Hepatocyte (in vitro differentiated cells): Measurements from ENCODE around the gene CILP. TPM values are rescaled to one million over a fixed set of nuclear protein-coding genes. Genes with fewer than 3 reads are reported as not detected.
"Not testable (repeated sequence)": the region's sequence is repeated elsewhere in the genome, so short reads cannot be mapped to it uniquely, and the experiment has no call there.

Experiments
- DNase-seq: peaks from one replicate; pipeline ENCODE4 v3.0.0-alpha.2; 2016; ENCODE audit warnings: low spot score
- H2AFZ ChIP-seq: fragments of 200-600 bp; sonication (generic); 2 replicates; pipeline ENCODE4 v1.6.0; 2016; ENCODE audit warnings: antibody characterized with exemption, mild to moderate bottlenecking
- H3K27ac ChIP-seq: fragments of 200-600 bp; sonication (generic); 2 replicates; pipeline ENCODE4 v1.5.1; 2016; ENCODE audit warnings: mild to moderate bottlenecking
- H3K27me3 ChIP-seq: fragments of 200-600 bp; sonication (generic); 2 replicates; pipeline ENCODE4 v1.6.1; 2016
- H3K36me3 ChIP-seq: fragments of 200-600 bp; sonication (generic); replicated peaks from 2 replicates; pipeline ENCODE4 v1.5.1; 2016; ENCODE audit warnings: low read depth; ENCODE audit not compliant: insufficient read depth
- H3K4me1 ChIP-seq: fragments of 200-600 bp; sonication (generic); 2 replicates; pipeline ENCODE4 v1.5.1; 2016; ENCODE audit warnings: mild to moderate bottlenecking, moderate library complexity; ENCODE audit not compliant: insufficient read depth
- H3K4me2 ChIP-seq: fragments of 200-600 bp; sonication (generic); 2 replicates; pipeline ENCODE4 v1.6.0; 2016
- H3K4me3 ChIP-seq: fragments of 200-600 bp; sonication (generic); 2 replicates; pipeline ENCODE4 v1.5.1; 2016; ENCODE audit warnings: mild to moderate bottlenecking
- H3K79me2 ChIP-seq: fragments of 200-600 bp; sonication (generic); 2 replicates; pipeline ENCODE4 v1.6.0; 2017; ENCODE audit warnings: mild to moderate bottlenecking
- H3K9me2 ChIP-seq: fragments of 200-600 bp; sonication (generic); replicated peaks from 2 replicates; pipeline ENCODE4 v1.6.0; 2017; ENCODE audit warnings: mild to moderate bottlenecking; ENCODE audit not compliant: insufficient read depth
- H3K9me3 ChIP-seq: fragments of 200-600 bp; sonication (generic); 2 replicates; pipeline ENCODE4 v1.5.1; 2016; ENCODE audit warnings: low read depth, mild to moderate bottlenecking
- H4K20me1 ChIP-seq: fragments of 200-600 bp; sonication (generic); 2 replicates; pipeline ENCODE4 v1.6.0; 2016; ENCODE audit warnings: mild to moderate bottlenecking; ENCODE audit not compliant: insufficient read depth, poor library complexity, severe bottlenecking
- EZH2 ChIP-seq: fragments of 200-600 bp; sonication (generic); IDR thresholded peaks from 2 replicates; pipeline ENCODE4 v1.6.1; 2016; ENCODE audit warnings: antibody characterized with exemption, mild to moderate bottlenecking, borderline replicate concordance
- EZH2phosphoT487 ChIP-seq: fragments of 200-600 bp; sonication (generic); IDR thresholded peaks from one replicate; pipeline ENCODE4 v1.6.1; 2018; ENCODE audit warnings: antibody characterized with exemption, mild to moderate bottlenecking, low read depth, moderate library complexity; ENCODE audit not compliant: unreplicated experiment, severe bottlenecking
- WGBS: methylation state at CpG from one replicate; pipeline ENCODE4 v1.1.6; 2016; ENCODE audit warnings: low lambda C conversion rate; ENCODE audit errors: missing lambda C conversion rate; 5-methylcytosine and 5-hydroxymethylcytosine counted together
- polyA plus RNA-seq: library from polyadenylated mRNA; unstranded; fragments of >200 nt; fragmentation: Nextera tagmentation; extraction: Ambion mirVana; gene quantifications from 2 replicates; pipeline ENCODE4 v1.2.1, GENCODE V29; 2016
- total RNA-seq: library from RNA; depleted of rRNA; stranded (reverse); fragments of >200 nt; gene quantifications from 2 replicates; pipeline ENCODE4 v1.2.3, GENCODE V29; 2014
- TF ChIP-seq, protein P1 (sequence below): fragments of 200-600 bp; sonication (generic); IDR thresholded peaks from 2 replicates; pipeline ENCODE4 v1.5.1; 2016; ENCODE audit warnings: antibody characterized with exemption, mild to moderate bottlenecking; ENCODE audit not compliant: poor library complexity

The CILP gene
- total and polyA plus RNA-seq, 2 experiments from 2014 or later = 67.1 to 96.4 TPM

DNA sequence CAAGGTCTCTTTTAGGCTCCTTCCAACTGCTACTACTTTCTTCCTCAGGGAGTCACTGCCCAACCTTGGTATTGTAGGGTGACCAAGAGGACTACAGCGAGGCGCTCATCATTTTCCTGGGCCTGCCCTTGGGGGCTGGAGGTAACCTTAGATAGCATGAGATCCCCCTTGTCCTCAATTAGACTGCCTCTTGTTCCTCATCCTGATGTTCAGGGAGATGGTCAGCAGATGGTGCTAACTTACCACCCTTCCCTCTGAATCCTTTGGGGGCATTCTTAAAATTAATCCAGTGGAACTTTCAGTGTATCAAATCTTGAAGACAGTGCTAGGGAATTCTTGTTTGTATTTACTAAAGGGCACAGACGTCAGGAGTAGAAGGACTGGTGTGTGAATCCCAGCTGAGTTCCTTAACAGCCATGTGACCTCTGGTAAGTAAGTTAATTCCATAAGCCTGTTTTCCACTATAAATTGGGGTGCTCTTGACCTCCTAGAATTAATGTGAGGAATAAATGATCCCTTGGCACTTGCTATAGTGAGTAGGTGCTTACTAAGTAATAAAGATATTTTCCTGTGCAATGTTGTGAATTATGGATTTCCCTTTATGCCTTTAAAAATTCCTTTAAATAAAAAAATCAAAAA, 22.1 kb downstream of the CILP start:
- H3K4me1 ChIP-seq = no peaks in the 10 kb centered on the region
- H2AFZ ChIP-seq = no peak overlapping the region
- no peaks in the 10 kb centered on the region for H4K20me1 ChIP-seq
- peaks cover 8% of the 10 kb centered on the region for H3K79me2 ChIP-seq
- H3K9me2 ChIP-seq = no peaks in the 10 kb centered on the region
- no peak for TF ChIP-seq EZH2phosphoT487
- TF ChIP-seq, protein P1, sequence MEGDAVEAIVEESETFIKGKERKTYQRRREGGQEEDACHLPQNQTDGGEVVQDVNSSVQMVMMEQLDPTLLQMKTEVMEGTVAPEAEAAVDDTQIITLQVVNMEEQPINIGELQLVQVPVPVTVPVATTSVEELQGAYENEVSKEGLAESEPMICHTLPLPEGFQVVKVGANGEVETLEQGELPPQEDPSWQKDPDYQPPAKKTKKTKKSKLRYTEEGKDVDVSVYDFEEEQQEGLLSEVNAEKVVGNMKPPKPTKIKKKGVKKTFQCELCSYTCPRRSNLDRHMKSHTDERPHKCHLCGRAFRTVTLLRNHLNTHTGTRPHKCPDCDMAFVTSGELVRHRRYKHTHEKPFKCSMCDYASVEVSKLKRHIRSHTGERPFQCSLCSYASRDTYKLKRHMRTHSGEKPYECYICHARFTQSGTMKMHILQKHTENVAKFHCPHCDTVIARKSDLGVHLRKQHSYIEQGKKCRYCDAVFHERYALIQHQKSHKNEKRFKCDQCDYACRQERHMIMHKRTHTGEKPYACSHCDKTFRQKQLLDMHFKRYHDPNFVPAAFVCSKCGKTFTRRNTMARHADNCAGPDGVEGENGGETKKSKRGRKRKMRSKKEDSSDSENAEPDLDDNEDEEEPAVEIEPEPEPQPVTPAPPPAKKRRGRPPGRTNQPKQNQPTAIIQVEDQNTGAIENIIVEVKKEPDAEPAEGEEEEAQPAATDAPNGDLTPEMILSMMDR = peak; percentile 93
- H3K4me3 ChIP-seq = no peak overlapping the region
- H3K9me3 ChIP-seq = no peaks in the 10 kb centered on the region
- no peaks in the 10 kb centered on the region for H3K36me3 ChIP-seq
- no peaks in the 10 kb centered on the region for H3K27me3 ChIP-seq
- no peak overlapping the region for H3K27ac ChIP-seq
- peak; percentile 51 for DNase-seq
- H3K4me2 ChIP-seq = no peak overlapping the region
- 13% methylated on average over 3 of the region's 3 CpGs for WGBS

GRCh38 chr15:65188472-65188871, 22.8 kb downstream of the CILP start:
- not testable (repeated sequence) for H3K9me2 ChIP-seq, H3K4me3 ChIP-seq, H3K27me3 ChIP-seq, H3K36me3 ChIP-seq, H3K27ac ChIP-seq, H4K20me1 ChIP-seq, H2AFZ ChIP-seq, DNase-seq, H3K9me3 ChIP-seq, H3K4me2 ChIP-seq, H3K4me1 ChIP-seq
- H3K79me2 ChIP-seq = peaks cover 15% of the 10 kb centered on the region
- 86% methylated on average over 9 of the region's 9 CpGs for WGBS

DNA sequence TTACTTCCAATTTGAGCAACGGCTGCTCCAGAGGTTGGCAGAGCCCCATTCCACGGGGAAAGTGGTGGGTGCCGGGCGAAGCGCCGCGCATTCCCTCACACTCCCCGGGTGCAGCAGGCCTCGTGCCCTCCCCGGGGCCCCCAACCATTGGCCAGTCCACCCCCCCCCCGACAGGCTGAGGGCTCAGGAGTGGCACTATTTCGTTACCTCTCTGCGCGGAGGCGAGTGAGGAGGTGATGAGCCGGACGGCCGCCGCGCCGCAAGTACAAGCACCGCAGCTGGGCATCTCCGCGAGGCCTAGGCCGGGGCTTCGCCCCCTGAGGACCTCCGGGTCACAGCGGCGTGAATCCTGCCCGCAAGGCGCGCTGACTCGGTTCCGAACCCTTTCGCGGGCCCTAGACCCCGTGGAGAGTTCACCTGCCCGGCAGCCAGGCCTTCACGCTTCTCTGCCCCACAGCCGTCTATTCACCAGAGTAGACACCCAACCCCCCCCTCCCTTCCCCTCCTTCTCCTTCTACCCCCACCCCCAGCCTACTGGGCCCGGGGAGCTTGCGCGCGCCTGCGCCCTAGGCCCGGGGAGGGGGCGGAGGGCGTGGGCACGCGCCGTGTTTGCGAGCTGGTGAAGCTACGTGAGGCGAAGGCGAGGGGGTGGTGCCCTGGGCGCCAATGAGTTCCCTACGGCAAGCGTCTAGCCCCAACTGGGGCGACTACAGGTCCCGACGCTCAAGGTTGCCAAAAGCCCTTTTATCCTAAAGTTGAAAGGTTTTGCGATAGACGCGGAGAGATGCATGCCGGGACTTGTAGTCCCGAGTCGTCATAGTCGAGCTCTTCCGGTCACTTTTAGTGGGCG, 26.2 kb downstream of the CILP start, which contains the start of gene CLPX:
TSS of gene CLPX (minus strand) at position 475 of the 850 bp plus-strand sequence. CDS start at position 286, 189 bp downstream.
- H3K4me3 ChIP-seq = peak within 1 kb of the TSS; percentile 56
- H4K20me1 ChIP-seq = peaks cover 21% of the 10 kb centered on the region
- H3K79me2 ChIP-seq = peaks cover 49% of the 10 kb centered on the region
- H3K27me3 ChIP-seq = no peaks in the 10 kb centered on the region
- no peaks in the 10 kb centered on the region for H3K9me3 ChIP-seq
- WGBS = under 1% methylated on average over 49 of the region's 70 CpGs
- peak within 1 kb of the TSS; percentile 95 for H2AFZ ChIP-seq
- H3K36me3 ChIP-seq = no peaks in the 10 kb centered on the region
- H3K27ac ChIP-seq = peak within 1 kb of the TSS; percentile 95
- peaks cover 11% of the 10 kb centered on the region for H3K4me1 ChIP-seq
- TF ChIP-seq EZH2phosphoT487 = no peak
- no peak for TF ChIP-seq EZH2
- TF ChIP-seq, protein P1 = no peak
- peak; percentile 95 for DNase-seq
- no peaks in the 10 kb centered on the region for H3K9me2 ChIP-seq
- H3K4me2 ChIP-seq = peak within 1 kb of the TSS; percentile 81

- Histone ChIP-seq H3K36me3 (no peaks in the 10 kb centered on the region), H3K27me3 (no peaks in the 10 kb centered on the region), H3K9me3 (no peaks in the 10 kb centered on the region), H3K79me2 (peaks cover 56% of the 10 kb centered on the region), H2AFZ (peak overlapping the region; percentile 95), H3K4me3 (peak overlapping the region; percentile 56), H3K4me2 (peak overlapping the region; percentile 81), H4K20me1 (peaks cover 26% of the 10 kb centered on the region), H3K4me1 (peaks cover 18% of the 10 kb centered on the region), H3K27ac (peak overlapping the region; percentile 95), H3K9me2 (no peaks in the 10 kb centered on the region)
- WGBS = 1% methylated on average over 33 of the region's 33 CpGs
- peak; percentile 71 for DNase-seq
- TF ChIP-seq EZH2 (no peak), EZH2phosphoT487 (no peak)
- TF ChIP-seq, protein P1 = no peak
Measured at GRCh38 chr15:65184305-65184867, 26.9 kb downstream of the CILP start.
